ENCODE data around the gene SELPLG. TPM values are rescaled to one million over a fixed set of nuclear protein-coding genes. Genes with fewer than 3 reads are reported as not detected.
A peak's percentile ranks its signal among the peaks of the same experiment; 100 is the strongest.

The SELPLG gene
- total and polyA plus RNA-seq, 4 donors, result 9.1 to 18.2 (median 10.9) TPM

DNA sequence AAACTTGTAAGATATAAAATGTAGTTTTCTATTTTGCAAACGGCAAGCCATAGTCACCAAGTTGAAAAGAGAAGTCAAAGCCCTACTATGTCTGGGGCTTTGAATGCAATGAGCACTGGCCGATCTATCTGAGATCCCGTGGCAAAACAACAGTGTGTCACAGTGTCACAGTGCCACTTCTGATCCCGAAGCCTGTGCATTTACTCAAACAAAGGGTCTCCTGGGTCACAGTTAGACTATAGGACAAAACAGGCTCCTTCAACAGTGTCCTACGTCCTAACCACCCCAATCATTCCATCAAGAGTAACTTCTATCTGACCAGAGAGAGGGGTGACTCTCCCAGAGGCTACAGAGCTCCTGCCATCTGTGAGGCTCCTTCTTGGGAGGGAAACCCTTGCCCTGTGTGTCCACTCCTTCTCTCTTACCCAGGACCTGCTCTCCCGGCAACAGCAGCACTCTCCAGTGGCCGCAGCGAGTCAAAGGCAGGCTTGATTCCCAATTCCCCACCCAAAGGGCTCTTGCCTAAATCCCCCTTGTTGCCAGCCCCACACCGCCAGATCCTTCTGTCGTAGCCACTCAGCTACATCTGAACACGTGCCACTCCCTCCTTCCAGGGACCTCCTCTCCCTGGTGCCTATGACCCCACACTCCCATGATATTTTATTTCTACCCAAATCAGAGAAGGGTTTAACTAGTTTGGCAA lies 14.0 kb upstream of the SELPLG start:
- H3K27ac ChIP-seq (ENCODE audit: low read depth, low read length), result no peak overlapping the region
- DNase-seq (ENCODE audit: low read depth in 4 of 6, low spot score in 6 of 6), result no peak
- 73% methylated on average over 10 of the region's 11 CpGs for WGBS (ENCODE audit: insufficient coverage)

DNA sequence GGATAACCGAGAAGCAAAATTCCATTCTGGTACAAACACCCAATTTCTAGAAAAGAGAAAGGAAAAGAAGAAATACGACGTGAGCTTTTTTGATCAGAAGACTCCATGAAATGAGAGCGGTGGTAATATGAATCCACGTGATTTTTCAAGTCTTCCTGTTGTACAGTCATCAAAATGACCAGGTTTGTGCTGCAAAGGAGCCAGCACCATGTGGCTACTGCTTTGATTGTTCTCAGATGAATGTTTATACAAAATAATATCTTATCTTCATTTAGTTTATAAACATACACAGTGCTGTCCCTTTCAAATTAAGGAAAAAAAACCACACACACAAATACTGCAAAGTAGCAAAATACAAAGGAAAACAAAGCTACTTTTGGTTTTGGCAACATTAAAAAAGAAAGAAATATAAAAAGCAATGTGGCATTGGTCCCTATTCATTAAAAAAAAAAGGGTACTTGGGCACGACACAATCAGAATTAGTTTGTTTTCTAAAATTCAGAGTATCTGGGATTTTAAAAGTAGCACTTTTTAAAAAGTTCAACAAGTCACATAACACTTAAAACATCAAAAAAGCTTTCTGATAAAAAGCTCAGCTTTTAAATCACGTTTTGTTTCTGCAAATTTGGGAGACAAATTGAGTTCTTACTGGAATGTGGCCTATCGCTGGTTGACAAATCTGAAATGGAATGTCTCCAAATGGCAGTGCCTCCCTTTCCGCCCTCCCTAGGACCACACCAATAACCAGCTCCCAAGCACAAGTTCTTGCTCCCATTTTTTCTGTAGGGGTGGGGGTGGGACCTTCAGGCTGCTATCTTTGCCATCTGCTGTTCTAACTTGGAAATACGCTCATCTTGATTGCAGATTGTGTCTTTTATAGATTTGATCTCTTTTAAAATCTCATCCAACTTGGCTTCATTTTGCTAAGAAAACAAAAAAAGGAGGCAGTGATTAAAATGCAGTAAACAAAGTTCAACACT lies 13.2 kb upstream of the SELPLG start:
- peak in 1 of 6 donors; percentile 76 for DNase-seq (ENCODE audit: low read depth in 4 of 6, low spot score in 6 of 6)
- Histone ChIP-seq H3K27me3 (ENCODE audit: control insufficient read depth, insufficient read depth, low read length) (no peaks in the 10 kb centered on the region), H3K4me3 (ENCODE audit: low read depth, low read length) (no peak overlapping the region), H3K4me1 (ENCODE audit: control insufficient read depth, insufficient read depth, low read length) (peaks cover 23% of the 10 kb centered on the region), H3K27ac (ENCODE audit: low read depth, low read length) (no peak overlapping the region), H3K36me3 (ENCODE audit: control insufficient read depth, insufficient read depth, low read length) (peaks cover 36% of the 10 kb centered on the region), H3K9me3 (ENCODE audit: control insufficient read depth, insufficient read depth, low read length) (no peaks in the 10 kb centered on the region)
- WGBS (ENCODE audit: insufficient coverage), result no CpG with 5 or more reads among the region's 10 CpGs

More for the DNA sequence above, 14.0 kb upstream of the SELPLG start:
- Histone ChIP-seq H3K36me3 (ENCODE audit: control insufficient read depth, insufficient read depth, low read length) (peaks cover 36% of the 10 kb centered on the region), H3K4me3 (ENCODE audit: low read depth, low read length) (no peak overlapping the region), H3K4me1 (ENCODE audit: control insufficient read depth, insufficient read depth, low read length) (peaks cover 23% of the 10 kb centered on the region), H3K9me3 (ENCODE audit: control insufficient read depth, insufficient read depth, low read length) (no peaks in the 10 kb centered on the region), H3K27me3 (ENCODE audit: control insufficient read depth, insufficient read depth, low read length) (no peaks in the 10 kb centered on the region)

DNA sequence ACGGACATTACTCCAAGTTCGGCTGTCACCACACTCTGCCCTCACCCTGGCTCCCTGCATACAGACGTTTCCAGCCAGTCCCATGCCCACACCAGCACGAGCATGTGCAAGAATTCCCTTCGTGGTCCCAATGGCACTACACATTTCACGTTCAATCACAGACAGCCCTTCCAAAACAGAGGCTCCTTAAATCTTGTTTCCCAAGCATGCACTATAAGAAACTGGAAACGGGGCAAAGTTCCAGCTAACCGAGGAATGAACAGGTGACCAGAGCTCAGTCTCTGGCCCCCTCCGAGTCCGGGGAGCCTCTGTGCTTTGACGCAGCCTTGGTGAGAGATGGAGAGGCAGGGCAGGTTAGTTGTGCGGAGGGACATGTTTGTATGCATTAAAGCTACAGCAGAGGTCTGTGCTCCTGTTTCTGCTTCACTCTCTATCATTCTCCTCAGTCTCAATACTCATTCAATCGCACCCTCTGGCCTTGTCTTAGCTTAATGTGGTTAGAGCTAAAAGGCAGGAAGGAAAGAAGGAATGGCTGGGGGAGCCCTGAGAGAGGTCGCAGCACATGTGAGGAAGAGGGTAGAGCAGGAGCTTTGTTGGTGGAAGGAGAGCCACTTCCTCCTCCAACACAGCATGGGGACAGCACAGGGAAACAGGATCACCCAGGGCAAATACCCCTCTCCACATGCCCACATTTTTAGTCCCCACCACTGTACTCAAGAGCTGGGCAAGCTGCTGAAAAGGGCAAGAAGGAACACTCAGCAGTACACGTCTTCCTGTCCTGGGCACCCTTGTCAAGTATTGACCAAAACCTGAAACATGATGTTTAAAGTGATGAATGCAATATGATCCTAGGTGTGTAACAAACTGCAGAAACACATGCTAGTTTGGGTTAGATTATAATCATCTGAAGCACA lies 12.2 kb upstream of the SELPLG start:
- DNase-seq (ENCODE audit: low read depth in 4 of 6, low spot score in 6 of 6), result no peak
- peaks cover 29% of the 10 kb centered on the region for H3K4me1 ChIP-seq (ENCODE audit: control insufficient read depth, insufficient read depth, low read length)
- no peak overlapping the region for H3K27ac ChIP-seq (ENCODE audit: low read depth, low read length)
- H3K4me3 ChIP-seq (ENCODE audit: low read depth, low read length), result no peak overlapping the region
- WGBS (ENCODE audit: insufficient coverage), result 86% methylated on average over 8 of the region's 15 CpGs
- peaks cover 27% of the 10 kb centered on the region for H3K36me3 ChIP-seq (ENCODE audit: control insufficient read depth, insufficient read depth, low read length)
- H3K9me3 ChIP-seq (ENCODE audit: control insufficient read depth, insufficient read depth, low read length), result no peaks in the 10 kb centered on the region
- H3K27me3 ChIP-seq (ENCODE audit: control insufficient read depth, insufficient read depth, low read length), result no peaks in the 10 kb centered on the region

DNA sequence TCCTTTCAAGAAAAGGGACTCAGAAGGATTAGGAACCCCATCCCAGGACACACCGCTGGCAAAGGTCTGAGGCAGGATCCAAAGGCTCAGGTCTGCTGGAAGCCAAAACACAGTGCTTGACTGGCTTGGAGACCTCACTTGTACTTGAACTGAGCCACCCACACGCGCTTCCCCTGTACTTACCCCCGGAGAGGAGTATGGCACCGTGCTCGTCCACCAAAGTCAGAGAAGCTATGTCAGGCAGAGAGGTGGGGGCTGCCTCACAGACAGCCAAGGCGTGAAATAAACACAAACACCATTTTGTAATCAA lies 11.1 kb upstream of the SELPLG start:
- no peak overlapping the region for H3K4me3 ChIP-seq (ENCODE audit: low read depth, low read length)
- H3K9me3 ChIP-seq (ENCODE audit: control insufficient read depth, insufficient read depth, low read length), result no peaks in the 10 kb centered on the region
- DNase-seq (ENCODE audit: low read depth in 4 of 6, low spot score in 6 of 6), result no peak
- no peaks in the 10 kb centered on the region for H3K27me3 ChIP-seq (ENCODE audit: control insufficient read depth, insufficient read depth, low read length)
- peaks cover 25% of the 10 kb centered on the region for H3K36me3 ChIP-seq (ENCODE audit: control insufficient read depth, insufficient read depth, low read length)
- H3K4me1 ChIP-seq (ENCODE audit: control insufficient read depth, insufficient read depth, low read length), result peaks cover 29% of the 10 kb centered on the region
- WGBS (ENCODE audit: insufficient coverage), result 91% methylated on average over 5 of the region's 7 CpGs
- peak overlapping the region; percentile 29 for H3K27ac ChIP-seq (ENCODE audit: low read depth, low read length)

DNA sequence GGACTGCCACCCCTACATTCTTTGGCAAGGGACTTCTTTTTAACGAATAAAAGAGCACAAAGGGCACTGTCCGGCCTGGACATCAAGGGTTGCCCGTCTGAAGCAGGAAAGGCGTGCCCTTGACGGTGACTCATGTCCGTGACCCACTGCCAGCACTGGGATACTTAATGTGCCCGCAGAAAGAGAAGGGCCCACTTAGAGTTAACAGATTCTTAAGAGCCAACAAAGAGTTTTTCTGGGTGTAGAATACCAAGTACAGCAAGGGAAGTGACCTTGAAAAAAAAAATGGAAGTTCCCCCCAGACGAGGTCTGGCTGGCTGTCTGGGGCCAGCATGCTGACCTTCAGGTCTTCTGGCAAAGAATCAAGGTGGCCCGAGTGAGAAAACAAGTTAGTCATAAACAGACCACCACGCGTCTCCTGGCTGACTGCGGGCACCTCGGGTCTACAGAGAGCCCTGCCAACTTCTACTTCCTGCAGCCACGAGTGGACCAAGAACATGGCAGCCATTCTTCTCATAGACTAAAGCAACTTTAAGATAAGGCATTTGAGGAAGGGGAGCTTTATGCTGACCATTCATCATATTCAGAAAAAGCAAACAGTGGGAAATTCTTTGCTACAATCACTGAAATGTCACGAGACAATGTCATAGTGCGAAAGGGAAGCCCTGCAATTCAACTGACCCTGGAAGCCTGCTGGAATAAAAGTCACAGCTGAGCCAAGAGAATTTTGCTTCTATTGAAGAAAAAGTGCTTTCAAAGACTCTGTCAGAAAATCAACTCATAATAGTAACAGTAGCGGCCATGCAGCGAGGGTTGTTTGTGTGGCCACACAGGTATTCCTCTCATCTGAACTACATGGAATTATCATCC lies 10.5 kb upstream of the SELPLG start:
- Histone ChIP-seq H3K9me3 (ENCODE audit: control insufficient read depth, insufficient read depth, low read length) (no peaks in the 10 kb centered on the region), H3K4me3 (ENCODE audit: low read depth, low read length) (no peak overlapping the region), H3K4me1 (ENCODE audit: control insufficient read depth, insufficient read depth, low read length) (peaks cover 32% of the 10 kb centered on the region), H3K36me3 (ENCODE audit: control insufficient read depth, insufficient read depth, low read length) (peaks cover 25% of the 10 kb centered on the region), H3K27ac (ENCODE audit: low read depth, low read length) (peak overlapping the region; percentile 29), H3K27me3 (ENCODE audit: control insufficient read depth, insufficient read depth, low read length) (no peaks in the 10 kb centered on the region)
- 49% methylated on average over 9 of the region's 18 CpGs for WGBS (ENCODE audit: insufficient coverage)
- no peak for DNase-seq (ENCODE audit: low read depth in 4 of 6, low spot score in 6 of 6)

DNA sequence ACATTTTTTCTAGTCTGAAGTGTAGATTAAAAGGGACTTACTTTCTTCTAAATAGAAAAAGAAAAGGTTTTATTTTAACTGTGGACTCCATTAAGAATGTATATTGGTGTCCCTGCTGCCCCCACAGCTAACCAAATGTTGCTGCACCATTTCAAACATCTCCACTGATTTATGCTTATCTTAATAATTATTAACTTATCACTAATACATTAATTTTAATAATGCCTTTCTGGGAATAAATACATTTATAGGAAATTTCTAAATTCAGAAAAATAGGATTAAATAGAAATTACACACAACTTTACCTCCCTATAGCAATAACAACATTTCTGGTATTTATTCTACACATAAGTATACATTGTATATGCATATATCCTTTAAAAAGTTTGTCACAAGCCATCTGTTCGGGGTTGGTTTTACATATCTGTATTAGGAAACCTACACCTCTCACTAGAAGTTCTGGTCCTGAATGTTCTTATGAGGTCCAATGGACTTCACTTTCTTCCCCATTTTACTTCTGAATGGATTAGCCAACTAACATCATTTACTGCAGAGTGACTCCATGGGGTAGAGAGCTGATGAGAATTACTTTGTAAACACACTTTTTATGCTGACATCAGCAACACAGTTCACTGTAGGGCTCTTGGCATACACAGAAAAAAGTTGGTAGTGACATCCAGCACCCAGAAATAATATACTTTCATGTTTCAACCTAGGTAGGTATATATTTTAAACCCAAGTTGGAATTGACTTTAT lies 9.4 kb upstream of the SELPLG start:
- Histone ChIP-seq H3K27ac (ENCODE audit: low read depth, low read length) (no peak overlapping the region), H3K27me3 (ENCODE audit: control insufficient read depth, insufficient read depth, low read length) (no peaks in the 10 kb centered on the region), H3K36me3 (ENCODE audit: control insufficient read depth, insufficient read depth, low read length) (peaks cover 18% of the 10 kb centered on the region), H3K4me3 (ENCODE audit: low read depth, low read length) (no peak overlapping the region), H3K9me3 (ENCODE audit: control insufficient read depth, insufficient read depth, low read length) (no peaks in the 10 kb centered on the region), H3K4me1 (ENCODE audit: control insufficient read depth, insufficient read depth, low read length) (peaks cover 43% of the 10 kb centered on the region)
- WGBS (ENCODE audit: insufficient coverage), result no CpG with 5 or more reads among the region's 1 CpG
- DNase-seq (ENCODE audit: low read depth in 4 of 6, low spot score in 6 of 6), result no peak

DNA sequence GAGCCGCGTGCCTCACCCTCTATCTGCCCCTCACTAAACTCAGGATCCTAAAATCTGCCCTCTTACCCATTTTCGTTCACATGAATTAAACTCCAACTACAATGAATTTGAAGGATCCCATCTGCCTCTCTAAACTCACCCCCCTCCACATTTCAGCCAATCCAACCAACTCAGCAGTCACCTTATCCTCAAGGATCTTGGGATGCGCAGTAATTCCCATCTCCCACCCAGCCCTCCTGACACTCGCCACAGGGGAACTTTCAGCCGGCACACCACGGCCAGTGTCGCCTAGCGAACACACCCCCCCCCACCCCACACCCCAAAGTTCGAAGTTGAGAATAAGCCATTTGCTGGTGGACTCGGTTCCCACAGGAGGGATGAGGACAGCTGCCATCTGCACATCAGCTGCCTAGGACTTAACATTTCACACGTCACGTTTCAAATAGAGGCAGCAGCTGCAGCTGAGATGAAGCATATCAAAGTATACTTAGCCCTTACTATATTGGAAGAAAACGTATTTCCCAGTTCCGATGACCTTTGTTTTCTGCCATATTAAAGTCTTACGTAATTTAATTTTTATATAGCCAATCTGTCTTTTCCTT lies 8.7 kb upstream of the SELPLG start:
- Histone ChIP-seq H3K27ac (ENCODE audit: low read depth, low read length) (no peak overlapping the region), H3K27me3 (ENCODE audit: control insufficient read depth, insufficient read depth, low read length) (no peaks in the 10 kb centered on the region), H3K36me3 (ENCODE audit: control insufficient read depth, insufficient read depth, low read length) (peaks cover 12% of the 10 kb centered on the region), H3K9me3 (ENCODE audit: control insufficient read depth, insufficient read depth, low read length) (no peaks in the 10 kb centered on the region), H3K4me1 (ENCODE audit: control insufficient read depth, insufficient read depth, low read length) (peaks cover 46% of the 10 kb centered on the region), H3K4me3 (ENCODE audit: low read depth, low read length) (no peak overlapping the region)
- peak in 1 of 6 donors; percentile 80 for DNase-seq (ENCODE audit: low read depth in 4 of 6, low spot score in 6 of 6)
- WGBS (ENCODE audit: insufficient coverage), result 57% methylated on average over 12 of the region's 16 CpGs
